ENCODE data around the gene KIR2DL1.
"Not testable (repeated sequence)": the region's sequence is repeated elsewhere in the genome, so short reads cannot be mapped to it uniquely, and the experiment has no call there.

The KIR2DL1 gene

DNA sequence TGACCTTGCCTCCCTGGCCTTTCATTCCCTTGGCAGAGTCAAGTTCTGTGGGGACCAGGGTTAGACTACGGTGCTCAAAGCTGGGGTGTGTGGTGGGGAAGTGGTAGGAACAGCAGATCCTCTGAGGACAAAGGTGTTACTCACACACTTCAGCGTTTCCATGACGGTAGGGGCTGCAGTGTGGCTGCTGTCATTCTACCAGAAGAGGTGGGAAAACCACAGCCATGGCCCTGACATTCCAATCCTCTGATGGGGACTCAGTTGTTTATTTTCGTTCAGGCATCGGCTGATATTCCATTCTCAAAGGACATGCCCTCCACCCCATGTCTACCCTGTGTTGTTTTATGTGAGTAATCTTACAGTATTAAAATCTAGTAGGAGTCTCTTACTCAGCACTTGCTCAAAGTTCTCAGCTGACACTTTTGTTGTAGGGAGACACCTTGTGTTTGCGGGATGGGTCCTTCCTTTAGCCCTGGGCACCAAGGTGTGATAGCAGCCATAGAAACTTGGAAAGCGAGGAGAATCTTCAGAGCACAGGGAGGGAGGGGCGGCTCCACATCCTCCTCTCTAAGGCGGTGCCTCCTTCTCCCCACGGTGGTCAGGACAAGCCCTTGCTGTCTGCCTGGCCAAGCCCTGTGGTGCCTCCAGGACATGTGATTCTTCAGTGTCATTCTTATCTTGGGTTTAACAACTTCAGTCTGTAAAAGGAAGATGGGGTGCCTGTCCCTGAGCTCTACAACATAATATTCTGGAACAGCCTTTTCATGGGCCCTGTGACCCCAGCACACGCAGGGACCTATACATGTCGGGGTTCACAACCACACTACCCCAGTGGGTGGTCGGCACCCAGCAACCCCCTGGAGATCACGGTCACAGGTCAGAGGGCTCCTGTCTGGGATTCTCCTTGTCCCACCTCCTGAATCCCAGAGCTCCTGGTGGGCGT, 1.7 kb downstream of the KIR2DL1 start:
- DNase-seq, result not testable (repeated sequence)

DNA sequence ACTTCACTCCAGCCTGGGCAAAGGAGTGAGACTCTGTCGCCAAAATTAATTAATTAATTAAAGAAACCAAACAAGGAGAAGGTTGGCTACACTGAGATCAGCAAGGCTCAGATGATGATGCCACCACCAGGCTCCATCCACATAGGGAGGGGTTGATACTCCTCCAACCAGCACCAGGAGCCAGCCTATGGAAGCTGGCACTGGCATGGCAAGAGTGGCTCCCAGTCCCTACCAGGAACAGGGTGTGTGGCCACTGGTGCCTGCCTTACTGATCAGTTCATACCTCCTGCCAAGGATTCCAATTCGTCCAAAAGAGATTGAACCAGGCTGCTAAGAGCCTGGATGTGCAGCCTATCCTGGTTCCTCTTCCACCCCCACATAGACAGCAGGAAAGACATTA, 3.1 kb downstream of the KIR2DL1 start:
- DNase-seq, result not testable (repeated sequence)

- not testable (repeated sequence) for DNase-seq
Observed at GRCh38 chr19:54775095-54775815, 5.7 kb downstream of the KIR2DL1 start.

DNA sequence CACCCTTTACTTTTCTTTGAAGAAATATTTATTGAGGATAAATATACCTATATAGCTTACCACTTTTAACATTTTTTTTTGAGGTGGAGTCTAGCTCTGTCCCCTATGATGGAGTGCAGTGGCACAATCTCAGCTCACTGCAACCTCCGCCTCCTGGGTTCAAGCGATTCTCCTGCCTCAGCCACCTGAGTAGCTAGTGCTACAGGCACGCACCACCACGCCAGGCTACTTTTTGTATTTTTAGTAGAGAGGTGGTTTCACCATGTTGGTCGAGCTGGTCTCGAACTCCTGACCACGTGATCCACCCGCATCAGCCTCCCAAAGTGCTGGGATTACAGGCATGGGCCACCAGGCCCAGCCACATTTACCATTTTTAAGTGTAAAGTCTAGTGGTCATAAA, 6.2 kb downstream of the KIR2DL1 start:
- not testable (repeated sequence) for DNase-seq

- not testable (repeated sequence) for DNase-seq
Observed at GRCh38 chr19:54777851-54778250, 8.3 kb downstream of the KIR2DL1 start.

GRCh38 chr19:54778896-54779295, 9.3 kb downstream of the KIR2DL1 start:
- not testable (repeated sequence) for DNase-seq

GRCh38 chr19:54782916-54783315, 13.3 kb downstream of the KIR2DL1 start:
- not testable (repeated sequence) for DNase-seq

DNA sequence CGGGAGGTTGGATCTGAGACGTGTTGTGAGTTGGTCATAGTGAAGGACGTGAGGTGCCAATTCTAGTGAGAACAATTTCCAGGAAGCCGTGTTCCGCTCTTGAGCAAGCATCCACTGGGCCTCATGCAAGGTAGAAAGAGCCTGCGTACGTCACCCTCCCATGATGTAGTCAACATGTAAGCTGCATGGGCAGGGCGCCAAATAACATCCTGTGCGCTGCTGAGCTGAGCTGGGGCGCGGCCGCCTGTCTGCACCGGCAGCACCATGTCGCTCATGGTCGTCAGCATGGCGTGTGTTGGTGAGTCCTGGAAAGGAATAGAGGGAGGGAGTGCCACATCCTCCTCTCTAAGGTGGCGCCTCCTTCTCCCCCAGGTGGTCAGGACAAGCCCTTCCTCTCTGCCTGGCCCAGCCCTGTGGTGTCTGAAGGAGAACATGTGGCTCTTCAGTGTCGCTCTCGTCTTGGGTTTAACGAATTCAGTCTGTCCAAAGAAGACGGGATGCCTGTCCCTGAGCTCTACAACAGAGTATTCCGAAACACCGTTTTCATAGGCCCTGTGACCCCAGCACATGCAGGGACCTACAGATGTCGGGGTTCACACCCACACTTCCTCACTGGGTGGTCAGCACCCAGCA, 16.6 kb downstream of the KIR2DL1 start:
- DNase-seq, result not testable (repeated sequence)

- not testable (repeated sequence) for DNase-seq
Observed at GRCh38 chr19:54788154-54788553, 18.6 kb downstream of the KIR2DL1 start.

- DNase-seq, result no peak
Observed at GRCh38 chr19:54790711-54791110, 21.1 kb downstream of the KIR2DL1 start.

GRCh38 chr19:54791476-54791875, 21.9 kb downstream of the KIR2DL1 start:
- DNase-seq, result no peak

DNA sequence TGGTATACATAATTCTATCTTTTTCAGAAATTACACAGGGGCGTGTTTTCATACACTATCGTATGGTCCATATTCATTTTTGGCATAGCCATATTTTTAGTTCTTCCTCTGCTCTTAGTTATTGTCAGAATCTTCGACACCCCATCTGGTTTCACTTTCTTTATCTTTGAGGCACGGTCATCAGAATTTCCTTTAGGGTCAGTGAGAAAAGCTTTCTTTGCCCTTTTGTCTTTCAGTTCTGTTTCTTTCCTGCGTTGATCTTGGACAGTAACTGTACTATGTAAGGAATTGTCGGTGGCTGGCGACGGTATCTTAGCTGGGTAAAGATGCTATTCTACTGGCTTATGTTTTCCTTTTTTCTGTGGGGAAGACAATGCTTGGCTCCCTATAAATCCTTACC, 23.2 kb downstream of the KIR2DL1 start:
- no peak for DNase-seq

GRCh38 chr19:54795758-54796157, 26.2 kb downstream of the KIR2DL1 start:
- no peak for DNase-seq

GRCh38 chr19:54803410-54803809, 33.8 kb downstream of the KIR2DL1 start, which contains the start of gene KIR2DL4:
KIR2DL4 (plus strand) TSS chr19:54803610; CDS start chr19:54803652, 42 bp downstream.
- DNase-seq, result no peak

GRCh38 chr19:54804101-54804500, 34.5 kb downstream of the KIR2DL1 start:
- no peak for DNase-seq

- DNase-seq, result no peak
Observed at GRCh38 chr19:54804571-54804970, 35.0 kb downstream of the KIR2DL1 start.

DNA sequence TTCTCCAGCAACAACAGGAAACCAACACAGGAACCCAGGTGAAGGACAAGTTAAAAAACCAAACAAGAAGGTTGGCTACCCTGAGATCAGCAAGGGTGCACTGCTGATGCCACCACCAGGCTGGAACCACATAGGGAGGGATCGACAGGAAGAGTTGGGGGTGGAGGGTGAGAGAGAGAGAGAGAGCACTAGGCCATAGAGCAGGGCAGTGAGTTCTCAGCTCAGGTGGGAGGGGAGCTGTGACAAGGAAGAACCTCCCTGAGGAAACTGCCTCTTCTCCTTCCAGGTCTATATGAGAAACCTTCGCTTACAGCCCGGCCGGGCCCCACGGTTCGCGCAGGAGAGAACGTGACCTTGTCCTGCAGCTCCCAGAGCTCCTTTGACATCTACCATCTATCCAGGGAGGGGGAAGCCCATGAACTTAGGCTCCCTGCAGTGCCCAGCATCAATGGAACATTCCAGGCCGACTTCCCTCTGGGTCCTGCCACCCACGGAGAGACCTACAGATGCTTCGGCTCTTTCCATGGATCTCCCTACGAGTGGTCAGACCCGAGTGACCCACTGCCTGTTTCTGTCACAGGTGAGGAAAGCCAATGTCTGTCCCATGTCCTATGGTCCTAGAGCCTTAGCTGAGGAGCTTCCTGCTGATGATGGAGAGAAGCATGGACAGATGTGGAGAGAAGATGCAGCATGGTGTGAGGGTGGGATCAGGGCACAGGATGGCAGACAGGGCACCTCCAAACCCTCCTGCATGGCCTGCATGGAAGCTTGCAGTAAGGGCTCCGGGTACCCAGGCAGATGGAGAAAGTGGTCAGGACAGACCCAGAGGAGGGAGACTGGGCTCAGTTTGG, 36.3 kb downstream of the KIR2DL1 start:
- DNase-seq, result no peak

DNA sequence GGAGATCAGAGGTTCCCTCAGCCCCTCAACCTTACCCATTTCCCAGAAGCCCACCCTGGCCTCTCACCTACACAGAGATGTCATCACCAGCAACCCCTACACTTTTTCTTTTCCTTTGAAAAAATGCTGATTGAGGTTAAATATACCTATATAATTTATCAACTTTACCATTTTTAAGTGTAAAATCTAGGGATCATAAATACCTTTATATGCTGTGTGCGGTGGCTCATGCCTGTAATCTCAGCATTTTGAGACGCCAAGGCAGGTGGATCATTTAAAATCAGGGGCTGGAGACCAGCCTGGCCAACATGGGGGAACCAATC, 36.9 kb downstream of the KIR2DL1 start:
- no peak for DNase-seq

- DNase-seq, result not testable (repeated sequence)
Observed at GRCh38 chr19:54814571-54814970, 45.0 kb downstream of the KIR2DL1 start.

DNA sequence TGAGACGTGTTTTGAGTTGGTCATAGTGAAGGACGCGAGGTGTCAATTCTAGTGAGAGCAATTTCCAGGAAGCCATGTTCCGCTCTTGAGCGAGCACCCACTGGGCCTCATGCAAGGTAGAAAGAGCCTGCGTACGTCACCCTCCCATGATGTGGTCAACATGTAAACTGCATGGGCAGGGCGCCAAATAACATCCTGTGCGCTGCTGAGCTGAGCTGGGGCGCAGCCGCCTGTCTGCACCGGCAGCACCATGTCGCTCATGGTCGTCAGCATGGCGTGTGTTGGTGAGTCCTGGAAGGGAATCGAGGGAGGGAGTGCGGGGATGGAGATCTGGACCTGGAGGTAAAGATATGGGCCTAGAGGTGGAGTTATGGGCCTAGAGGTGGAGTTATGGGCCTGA, 46.7 kb downstream of the KIR2DL1 start, which contains the start of gene KIR3DL1:
TSS of gene KIR3DL1 (plus strand) at position 218 of the 400 bp plus-strand sequence.
- not testable (repeated sequence) for DNase-seq

- no peak for DNase-seq
Observed at GRCh38 chr19:54817670-54818536, 48.3 kb downstream of the KIR2DL1 start.

Measured in NCI-H526 treated with DMSO at 0.1 percent for 48 hours (cell line).